Forelimb muscle (tissue), 1 donor: ENCODE results near the gene PHACTR2. TPM values are rescaled to one million over a fixed set of nuclear protein-coding genes. Genes with fewer than 3 reads are reported as not detected.
"Not testable (repeated sequence)": the region's sequence is repeated elsewhere in the genome, so short reads cannot be mapped to it uniquely, and the experiment has no call there.

Source experiments
- DNase-seq: peaks from one replicate; pipeline ENCODE4 v3.0.0-alpha.2; 2013; ENCODE audit warnings: low read depth
- polyA plus RNA-seq: library from polyadenylated mRNA; unstranded; fragments of 120-200 nt; gene quantifications from one replicate; pipeline ENCODE4 v1.2.1, GENCODE V29; 2013; ENCODE audit not compliant: insufficient read length

PHACTR2 gene
- polyA plus RNA-seq, 1 donor, result 29.7 TPM

DNA sequence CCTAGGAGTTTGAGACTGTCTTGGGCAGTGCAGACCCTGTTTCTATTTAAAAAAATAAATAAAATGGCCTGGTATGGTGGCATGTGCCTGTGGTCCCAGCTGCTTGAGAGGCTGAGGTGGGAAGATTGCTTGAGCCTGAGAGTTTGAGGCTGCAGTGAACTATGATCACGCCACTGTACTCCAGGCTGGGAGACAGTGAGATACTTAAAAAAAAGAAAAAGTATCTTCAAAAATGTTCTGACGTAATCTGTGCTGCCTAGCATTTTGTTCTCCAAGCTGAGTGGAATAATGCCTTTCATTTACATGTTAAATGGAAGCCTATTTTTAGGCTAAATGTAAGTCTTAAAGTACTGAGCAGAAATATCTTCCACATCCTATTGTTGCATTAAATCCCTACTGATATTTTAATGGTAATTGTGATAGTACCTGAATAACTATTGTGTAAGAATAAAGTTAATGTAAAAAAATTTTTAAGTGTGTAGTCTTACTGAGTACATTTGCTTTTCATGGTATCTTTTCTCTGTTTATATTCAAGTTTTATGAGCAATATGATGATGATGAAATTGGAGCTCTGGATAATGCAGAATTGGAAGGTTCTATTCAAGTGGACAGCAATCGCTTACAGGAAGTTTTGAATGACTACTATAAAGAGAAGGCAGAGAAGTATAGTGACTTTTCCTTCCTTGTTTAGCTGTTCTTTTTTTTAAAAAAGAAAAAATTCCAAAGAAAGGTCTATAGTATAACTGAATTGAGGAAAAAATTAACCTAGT, 182.3 kb downstream of the PHACTR2 start:
- no peak for DNase-seq

DNA sequence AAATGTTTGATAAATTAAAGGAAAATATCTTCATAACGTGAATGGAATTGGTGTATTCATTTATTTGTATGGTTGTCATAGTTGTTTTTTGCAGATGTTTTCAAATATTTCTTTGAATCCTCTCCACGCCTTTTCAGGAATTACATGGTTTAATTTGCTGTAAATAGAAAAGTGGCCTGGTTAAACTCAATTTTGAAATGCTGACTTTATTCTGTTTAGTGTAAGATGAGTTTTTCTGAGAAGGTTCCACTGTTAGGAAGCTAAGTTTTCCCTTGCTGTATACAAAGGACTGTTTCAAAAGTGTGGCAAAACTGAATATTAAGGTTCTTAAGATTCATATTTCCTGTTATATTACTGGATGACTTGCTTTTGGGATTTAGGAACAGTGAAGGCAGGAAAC, 186.0 kb downstream of the PHACTR2 start:
- DNase-seq, result no peak

GRCh38 chr6:143864234-143864633, 186.5 kb downstream of the PHACTR2 start, which contains the start of gene ZC2HC1B:
Gene ZC2HC1B (plus strand): TSS chr6:143864474. CDS start chr6:143864540, 66 bp downstream.
- DNase-seq, result no peak

GRCh38 chr6:143867236-143867635, 189.5 kb downstream of the PHACTR2 start:
- no peak for DNase-seq

DNA sequence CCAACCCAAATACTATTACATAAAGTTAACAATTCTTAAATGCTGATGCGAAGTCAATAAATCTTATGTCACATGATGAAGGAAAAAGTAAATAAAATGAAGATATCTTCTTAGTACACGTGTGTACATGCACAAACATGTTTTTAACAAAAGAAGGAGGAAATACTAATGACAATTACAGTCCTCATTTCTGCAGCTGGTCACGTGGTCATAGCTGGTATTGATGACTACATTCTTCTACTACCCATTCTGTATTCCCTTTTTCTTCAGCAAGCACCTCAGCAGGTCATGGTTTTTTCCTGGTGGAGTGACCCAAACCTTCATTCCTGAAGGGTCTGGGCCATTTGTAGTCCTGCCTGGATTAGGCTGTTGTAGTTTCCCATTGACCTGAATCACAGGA, 191.0 kb downstream of the PHACTR2 start:
- not testable (repeated sequence) for DNase-seq

GRCh38 chr6:143871202-143871730, 193.5 kb downstream of the PHACTR2 start:
- DNase-seq, result not testable (repeated sequence)

DNA sequence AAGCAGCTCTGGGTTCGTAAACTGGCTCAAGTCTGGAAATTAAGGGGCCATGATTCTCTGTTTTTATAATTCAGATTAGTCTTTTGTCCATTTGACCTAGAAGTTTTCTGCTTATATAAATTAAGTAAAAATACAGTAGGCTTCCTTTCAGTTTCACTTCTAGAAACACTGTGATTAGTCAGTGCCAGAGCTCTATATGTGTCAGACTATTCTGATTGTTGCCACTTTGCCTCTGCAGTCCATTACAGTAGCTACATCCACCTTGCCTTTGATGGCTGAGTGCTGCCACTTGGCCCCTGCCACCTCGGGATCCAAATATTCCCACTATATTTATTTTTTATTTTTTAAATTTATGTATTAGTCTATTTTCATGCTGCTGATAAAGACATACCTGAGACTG, 194.4 kb downstream of the PHACTR2 start:
- DNase-seq, result no peak

DNA sequence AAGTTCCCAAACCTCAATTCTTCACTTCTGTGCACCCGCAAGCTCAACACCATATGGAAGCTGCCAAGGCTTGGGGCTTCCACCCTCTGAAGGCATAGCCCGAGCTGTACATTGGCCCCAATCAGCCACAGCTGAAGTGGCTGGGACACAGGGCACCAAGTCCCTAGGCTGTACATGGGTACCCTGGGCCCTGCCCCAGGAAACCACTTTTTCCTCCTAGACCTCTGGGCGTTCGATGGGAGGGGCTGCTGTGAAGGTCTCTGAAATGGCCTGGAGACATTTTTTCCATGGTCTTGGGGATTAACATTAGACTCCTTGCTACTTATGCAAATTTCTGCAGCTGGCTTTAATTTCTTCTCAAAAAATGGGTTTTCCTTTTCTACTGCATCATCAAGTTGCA, 195.8 kb downstream of the PHACTR2 start:
- DNase-seq, result not testable (repeated sequence)

DNA sequence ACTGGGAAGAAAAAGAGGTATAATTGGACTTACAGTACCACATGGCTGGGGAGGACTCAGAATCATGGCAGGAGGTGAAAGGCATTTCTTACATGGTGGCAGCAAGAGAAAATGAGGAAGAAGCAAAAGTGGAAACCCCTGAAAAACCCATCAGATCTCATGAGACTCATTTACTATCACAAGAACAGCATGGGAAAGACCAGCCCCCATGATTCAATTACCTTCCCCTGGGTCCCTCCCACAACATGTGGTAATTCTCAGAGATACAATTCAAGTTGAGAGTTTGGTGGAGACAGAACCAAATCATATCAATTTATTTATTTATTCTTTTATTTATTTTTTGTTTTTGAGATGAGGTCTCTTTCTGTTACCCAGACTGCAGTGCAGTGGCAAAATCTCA, 196.7 kb downstream of the PHACTR2 start:
- DNase-seq, result not testable (repeated sequence)

GRCh38 chr6:143877584-143878271, 200.0 kb downstream of the PHACTR2 start:
- no peak for DNase-seq

DNA sequence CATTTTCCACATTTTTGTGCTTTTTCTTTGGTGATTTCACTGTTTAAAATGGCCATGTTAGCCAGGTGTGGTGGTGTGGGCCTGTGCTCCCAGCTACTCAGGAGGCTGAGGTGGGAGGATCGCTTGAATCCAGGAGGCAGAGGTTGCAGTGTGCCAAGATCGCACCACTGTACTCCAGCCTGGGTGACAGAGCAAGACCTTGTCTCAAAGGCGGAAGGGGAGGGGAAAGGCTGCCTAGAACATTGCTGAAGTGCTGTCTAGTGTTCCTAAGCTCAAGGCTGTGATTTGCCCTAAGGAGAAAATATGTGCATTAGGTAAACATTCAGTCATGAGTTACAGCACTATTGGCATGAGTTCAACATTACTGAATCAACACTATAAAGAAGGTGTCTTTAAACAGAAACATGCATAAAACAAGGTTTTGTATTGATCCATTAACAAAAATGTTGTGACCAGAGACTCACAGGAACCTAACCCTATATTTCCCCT, 200.6 kb downstream of the PHACTR2 start:
- DNase-seq, result no peak

GRCh38 chr6:143880412-143880811, 202.6 kb downstream of the PHACTR2 start:
- DNase-seq, result no peak

Other genes starting within 250 kb of the PHACTR2 start
- 10.5 TPM for gene ADAT2, start 227.3 kb upstream of the PHACTR2 start, polyA plus RNA-seq
- 13.0 TPM for gene PEX3, start 227.2 kb upstream of the PHACTR2 start, polyA plus RNA-seq
- gene FUCA2, start 166.2 kb upstream of the PHACTR2 start, polyA plus RNA-seq, result 23.7 TPM
- gene LTV1, start 165.4 kb downstream of the PHACTR2 start, polyA plus RNA-seq, result 41.0 TPM
- not detected for gene ZC2HC1B, start 186.5 kb downstream of the PHACTR2 start, polyA plus RNA-seq